Upper lobe of left lung (tissue), 6 donors: Measurements from ENCODE around the gene FBXW11. TPM values are rescaled to one million over a fixed set of nuclear protein-coding genes. Genes with fewer than 3 reads are reported as not detected.

Experiments used
- ATAC-seq, 2 donors: fragments of 200-7000 bp; cut with Tn5 transposase; one replicate each; pipeline ENCODE4 v1.9.1; 2022; ENCODE audit warnings: mild to moderate bottlenecking in 2 of 2, moderate library complexity in 2 of 2; ENCODE audit not compliant: low FRiP score in 2 of 2
- DNase-seq, 2 donors: peaks; one replicate each; pipeline ENCODE4 v3.0.0-alpha.2; 2019 to 2020
- H3K27ac ChIP-seq, 4 donors: fragments of 200-600 bp; sonication (generic); one replicate each; pipeline ENCODE4 v1.5.1; 2016 to 2019
- H3K27me3 ChIP-seq, 4 donors: fragments of 200-600 bp; sonication (generic); one replicate each; pipeline ENCODE4 v1.5.1; 2017 to 2019
- H3K36me3 ChIP-seq, 4 donors: fragments of 200-600 bp; sonication (generic); one replicate each; pipeline ENCODE4 v1.5.1; 2016 to 2019
- H3K4me1 ChIP-seq, 4 donors: fragments of 200-600 bp; sonication (generic); one replicate each; pipeline ENCODE4 v1.5.1; 2018 to 2019
- H3K4me3 ChIP-seq, 4 donors: fragments of 200-600 bp; sonication (generic); one replicate each; pipeline ENCODE4 v1.5.1; 2017 to 2019; ENCODE audit warnings: mild to moderate bottlenecking in 2 of 4, moderate library complexity in 1 of 4
- H3K9me3 ChIP-seq, 4 donors: fragments of 200-600 bp; sonication (generic); one replicate each; pipeline ENCODE4 v1.5.1; 2018 to 2019
- EP300 ChIP-seq, 4 donors: sonication (generic); formaldehyde crosslinking; IDR thresholded peaks; one replicate each; pipeline ENCODE4 v1.5.1; 2017; ENCODE audit warnings: antibody characterized with exemption in 4 of 4, control low read depth in 2 of 4
- POLR2A ChIP-seq, 4 donors: fragments of 450-650 bp; IDR thresholded peaks; one replicate each; pipeline ENCODE4 v1.5.1; 2016 to 2017; ENCODE audit warnings: antibody characterized with exemption in 4 of 4, mild to moderate bottlenecking in 2 of 4
- POLR2AphosphoS5 ChIP-seq, 2 donors: sonication (generic); formaldehyde crosslinking; IDR thresholded peaks; one replicate each; pipeline ENCODE4 v1.5.1; 2017; ENCODE audit warnings: antibody characterized with exemption in 2 of 2
- WGBS, 2 donors: methylation state at CpG; one replicate each; pipeline ENCODE4 v1.1.5; 2017 to 2018; 5-methylcytosine and 5-hydroxymethylcytosine counted together
- total RNA-seq, 6 donors: library from RNA; depleted of rRNA in 4 of 6; stranded (reverse); fragments of >200 nt in 4 of 6; gene quantifications; one replicate each; pipeline versions ENCODE4 v1.1.0 to v1.2.1, GENCODE V29; 2016 to 2021
- TF ChIP-seq, protein P1 (sequence below), 6 experiments: fragments of 450-650 bp in 4 of 6; fragments of 200-600 bp in 2 of 6; sonication (generic) in 2 of 6; IDR thresholded peaks; one replicate each; pipeline ENCODE4 v1.5.1; 2016 to 2019; ENCODE audit warnings: antibody characterized with exemption in 6 of 6
- donor health status: DM: no; HTN: no; CAD: no; lungs with moderate emphysema.
- donor health status: DM: no; HTN: yes; CAD: no; lungs with severe emphysema.

Gene FBXW11
- total RNA-seq, 6 donors from 2014 or later, result 37.2 to 80.0 (median 48.9) TPM

- 86 to 90% methylated on average over 1 of the region's 1 CpG for WGBS, 2 donors
- no peak for ATAC-seq
Measured at GRCh38 chr5:171898879-171899278, 107.6 kb downstream of the FBXW11 start.

GRCh38 chr5:171898386-171898785 lies 108.1 kb downstream of the FBXW11 start:
- no peak overlapping the region for H3K4me3 ChIP-seq
- 95 to 98% methylated on average over 4 of the region's 4 CpGs for WGBS, 2 donors
- no peak for ATAC-seq

More at GRCh38 chr5:171898879-171899278, 107.6 kb downstream of the FBXW11 start:
- peaks cover 0 to 30% (median 1%) of the 10 kb centered on the region in 4 donors for H3K36me3 ChIP-seq
- H3K27me3 ChIP-seq, result no peaks in the 10 kb centered on the region
- H3K4me1 ChIP-seq, result no peaks in the 10 kb centered on the region
- H3K9me3 ChIP-seq, result no peaks in the 10 kb centered on the region
- H3K27ac ChIP-seq, result no peak overlapping the region
- DNase-seq, result no peak
- no peak overlapping the region for H3K4me3 ChIP-seq
- TF ChIP-seq EP300 (IDR thresholded peaks at IDR 0.05), result no peak
- no peak for TF ChIP-seq POLR2A (IDR thresholded peaks at IDR 0.05)
- TF ChIP-seq POLR2AphosphoS5 (IDR thresholded peaks at IDR 0.05), result no peak
- TF ChIP-seq, protein P1, sequence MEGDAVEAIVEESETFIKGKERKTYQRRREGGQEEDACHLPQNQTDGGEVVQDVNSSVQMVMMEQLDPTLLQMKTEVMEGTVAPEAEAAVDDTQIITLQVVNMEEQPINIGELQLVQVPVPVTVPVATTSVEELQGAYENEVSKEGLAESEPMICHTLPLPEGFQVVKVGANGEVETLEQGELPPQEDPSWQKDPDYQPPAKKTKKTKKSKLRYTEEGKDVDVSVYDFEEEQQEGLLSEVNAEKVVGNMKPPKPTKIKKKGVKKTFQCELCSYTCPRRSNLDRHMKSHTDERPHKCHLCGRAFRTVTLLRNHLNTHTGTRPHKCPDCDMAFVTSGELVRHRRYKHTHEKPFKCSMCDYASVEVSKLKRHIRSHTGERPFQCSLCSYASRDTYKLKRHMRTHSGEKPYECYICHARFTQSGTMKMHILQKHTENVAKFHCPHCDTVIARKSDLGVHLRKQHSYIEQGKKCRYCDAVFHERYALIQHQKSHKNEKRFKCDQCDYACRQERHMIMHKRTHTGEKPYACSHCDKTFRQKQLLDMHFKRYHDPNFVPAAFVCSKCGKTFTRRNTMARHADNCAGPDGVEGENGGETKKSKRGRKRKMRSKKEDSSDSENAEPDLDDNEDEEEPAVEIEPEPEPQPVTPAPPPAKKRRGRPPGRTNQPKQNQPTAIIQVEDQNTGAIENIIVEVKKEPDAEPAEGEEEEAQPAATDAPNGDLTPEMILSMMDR (IDR thresholded peaks at IDR 0.05), result no peak

GRCh38 chr5:171897231-171897630 lies 109.2 kb downstream of the FBXW11 start:
- no peak overlapping the region for H3K27ac ChIP-seq
- ATAC-seq (no peak), DNase-seq (no peak)
- peaks cover 0 to 30% (median 1%) of the 10 kb centered on the region in 4 donors for H3K36me3 ChIP-seq
- H3K4me1 ChIP-seq, result no peaks in the 10 kb centered on the region
- 81 to 83% methylated on average over 1 of the region's 1 CpG for WGBS, 2 donors
- no peaks in the 10 kb centered on the region for H3K9me3 ChIP-seq
- no peak overlapping the region for H3K4me3 ChIP-seq
- H3K27me3 ChIP-seq, result no peaks in the 10 kb centered on the region
- TF ChIP-seq, protein P1 (IDR thresholded peaks at IDR 0.05), result no peak
- TF ChIP-seq EP300 (IDR thresholded peaks at IDR 0.05) (no peak), POLR2A (IDR thresholded peaks at IDR 0.05) (no peak), POLR2AphosphoS5 (IDR thresholded peaks at IDR 0.05) (no peak)

More at GRCh38 chr5:171898386-171898785, 108.1 kb downstream of the FBXW11 start:
- Histone ChIP-seq H3K27me3 (no peaks in the 10 kb centered on the region), H3K36me3 (peaks cover 0 to 30% (median 1%) of the 10 kb centered on the region in 4 donors), H3K27ac (no peak overlapping the region), H3K4me1 (no peaks in the 10 kb centered on the region), H3K9me3 (no peaks in the 10 kb centered on the region)
- TF ChIP-seq EP300 (IDR thresholded peaks at IDR 0.05) (no peak), POLR2A (IDR thresholded peaks at IDR 0.05) (no peak), POLR2AphosphoS5 (IDR thresholded peaks at IDR 0.05) (no peak)
- TF ChIP-seq, protein P1 (IDR thresholded peaks at IDR 0.05), result no peak
- no peak for DNase-seq

GRCh38 chr5:171895081-171895480 lies 111.4 kb downstream of the FBXW11 start:
- TF ChIP-seq POLR2AphosphoS5 (IDR thresholded peaks at IDR 0.05) (no peak), POLR2A (IDR thresholded peaks at IDR 0.05) (no peak), EP300 (IDR thresholded peaks at IDR 0.05) (no peak)
- TF ChIP-seq, protein P1 (IDR thresholded peaks at IDR 0.05), result no peak
- WGBS, 2 donors, result 85 to 98% methylated on average over 2 of the region's 2 CpGs
- DNase-seq (no peak), ATAC-seq (no peak)
- no peaks in the 10 kb centered on the region for H3K9me3 ChIP-seq
- peaks cover 0 to 46% (median 7%) of the 10 kb centered on the region in 4 donors for H3K36me3 ChIP-seq
- no peak overlapping the region for H3K27ac ChIP-seq
- no peaks in the 10 kb centered on the region for H3K27me3 ChIP-seq
- H3K4me1 ChIP-seq, result no peaks in the 10 kb centered on the region
- no peak overlapping the region for H3K4me3 ChIP-seq

- ATAC-seq (no peak), DNase-seq (no peak)
- TF ChIP-seq, protein P1 (IDR thresholded peaks at IDR 0.05), result no peak
- no peak for TF ChIP-seq POLR2A (IDR thresholded peaks at IDR 0.05)
- TF ChIP-seq EP300 (IDR thresholded peaks at IDR 0.05), result no peak
- no peak for TF ChIP-seq POLR2AphosphoS5 (IDR thresholded peaks at IDR 0.05)
- no peaks in the 10 kb centered on the region for H3K27me3 ChIP-seq
- H3K4me3 ChIP-seq, result no peak overlapping the region
- no peaks in the 10 kb centered on the region for H3K9me3 ChIP-seq
- H3K36me3 ChIP-seq, result peaks cover 4 to 46% (median 11%) of the 10 kb centered on the region in 4 donors
- no peak overlapping the region for H3K27ac ChIP-seq
- WGBS, 2 donors, result 78 to 85% methylated on average over 4 of the region's 4 CpGs
- H3K4me1 ChIP-seq, result no peaks in the 10 kb centered on the region
Measured at GRCh38 chr5:171893290-171893886, 113.0 kb downstream of the FBXW11 start.
